GM12891 (cell line): Measurements from ENCODE around the gene SRSF7.

Source experiments
- PAX5 ChIP-seq: IDR thresholded peaks from 2 replicates; pipeline ENCODE4 v1.6.1; 2011; ENCODE audit warnings: low read length, moderate library complexity, mild to moderate bottlenecking; ENCODE audit not compliant: insufficient read depth, severe bottlenecking
- POLR2A ChIP-seq: IDR thresholded peaks from 2 replicates; pipeline ENCODE4 v1.6.1; 2011; ENCODE audit warnings: low read depth, low read length, control low read depth
- POLR2AphosphoS5 ChIP-seq: IDR thresholded peaks from 2 replicates; pipeline ENCODE4 v1.6.1; 2011; ENCODE audit warnings: low read depth, low read length, control low read depth
- POU2F2 ChIP-seq: IDR thresholded peaks from 2 replicates; pipeline ENCODE4 v1.6.1; 2011; ENCODE audit warnings: low read depth, mild to moderate bottlenecking, control low read depth, low read length, moderate library complexity
- SPI1 ChIP-seq: IDR thresholded peaks from 2 replicates; pipeline ENCODE4 v1.6.1; 2011; ENCODE audit warnings: low read depth, low read length, control low read depth
- TAF1 ChIP-seq: IDR thresholded peaks from 2 replicates; pipeline ENCODE4 v1.6.1; 2011; ENCODE audit warnings: low read depth, low read length, control low read depth

- TF ChIP-seq POLR2A (no peak), TAF1 (no peak), POLR2AphosphoS5 (no peak), SPI1 (no peak), POU2F2 (no peak), PAX5 (no peak)
Measured at GRCh38 chr2:38797250-38797676, 46.1 kb upstream of the SRSF7 start.
